Suprapubic skin (tissue), 4 donors: ENCODE measurements around the gene ADCYAP1R1.

Experiments
- EP300 ChIP-seq: sonication (generic); formaldehyde crosslinking; IDR thresholded peaks from one replicate; pipeline ENCODE4 v1.6.1; 2017; ENCODE audit warnings: antibody characterized with exemption
- POLR2A ChIP-seq, 2 donors: fragments of 450-650 bp; IDR thresholded peaks; one replicate each; pipeline ENCODE4 v1.6.1; 2017; ENCODE audit warnings: antibody characterized with exemption in 2 of 2, mild to moderate bottlenecking in 2 of 2, moderate library complexity in 2 of 2
- POLR2AphosphoS5 ChIP-seq, 3 donors: sonication (generic); formaldehyde crosslinking; IDR thresholded peaks; one replicate each; pipeline ENCODE4 v1.6.1; 2017; ENCODE audit warnings: antibody characterized with exemption in 3 of 3
- TF ChIP-seq, protein P1 (sequence below), 2 donors: fragments of 200-600 bp in 1 of 2; fragments of 450-650 bp in 1 of 2; sonication (generic) in 1 of 2; IDR thresholded peaks; one replicate each; pipeline ENCODE4 v1.5.1; 2016 to 2019; ENCODE audit warnings: antibody characterized with exemption in 2 of 2, mild to moderate bottlenecking in 1 of 2, moderate library complexity in 1 of 2

DNA sequence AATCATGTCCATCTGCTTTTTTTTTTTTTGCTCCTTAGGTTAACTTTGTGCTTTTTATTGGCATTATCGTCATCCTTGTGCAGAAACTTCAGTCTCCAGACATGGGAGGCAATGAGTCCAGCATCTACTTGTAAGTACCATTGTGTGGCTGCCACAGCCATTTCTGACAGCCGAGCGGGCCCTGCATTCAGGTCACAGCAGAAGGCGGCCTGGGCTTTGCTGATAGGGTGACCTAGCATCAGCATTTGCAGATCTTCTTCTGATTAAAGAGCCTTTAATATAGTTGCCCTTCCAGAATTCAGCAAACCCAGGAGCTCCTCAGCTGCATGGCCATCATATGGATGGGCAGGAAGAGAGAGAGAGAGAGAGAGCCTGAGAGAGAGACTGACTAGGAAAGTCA is 40.5 kb downstream of the ADCYAP1R1 start:
- TF ChIP-seq POLR2A (IDR thresholded peaks at IDR 0.05) (no peak), POLR2AphosphoS5 (IDR thresholded peaks at IDR 0.05) (no peak), EP300 (no peak)
- TF ChIP-seq, protein P1, sequence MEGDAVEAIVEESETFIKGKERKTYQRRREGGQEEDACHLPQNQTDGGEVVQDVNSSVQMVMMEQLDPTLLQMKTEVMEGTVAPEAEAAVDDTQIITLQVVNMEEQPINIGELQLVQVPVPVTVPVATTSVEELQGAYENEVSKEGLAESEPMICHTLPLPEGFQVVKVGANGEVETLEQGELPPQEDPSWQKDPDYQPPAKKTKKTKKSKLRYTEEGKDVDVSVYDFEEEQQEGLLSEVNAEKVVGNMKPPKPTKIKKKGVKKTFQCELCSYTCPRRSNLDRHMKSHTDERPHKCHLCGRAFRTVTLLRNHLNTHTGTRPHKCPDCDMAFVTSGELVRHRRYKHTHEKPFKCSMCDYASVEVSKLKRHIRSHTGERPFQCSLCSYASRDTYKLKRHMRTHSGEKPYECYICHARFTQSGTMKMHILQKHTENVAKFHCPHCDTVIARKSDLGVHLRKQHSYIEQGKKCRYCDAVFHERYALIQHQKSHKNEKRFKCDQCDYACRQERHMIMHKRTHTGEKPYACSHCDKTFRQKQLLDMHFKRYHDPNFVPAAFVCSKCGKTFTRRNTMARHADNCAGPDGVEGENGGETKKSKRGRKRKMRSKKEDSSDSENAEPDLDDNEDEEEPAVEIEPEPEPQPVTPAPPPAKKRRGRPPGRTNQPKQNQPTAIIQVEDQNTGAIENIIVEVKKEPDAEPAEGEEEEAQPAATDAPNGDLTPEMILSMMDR (IDR thresholded peaks at IDR 0.05) = no peak
